HepG2 (cell line): Measurements from ENCODE around the gene CTIF. TPM values are rescaled to one million over a fixed set of nuclear protein-coding genes. Genes with fewer than 3 reads are reported as not detected.

Experiments used
- ATAC-seq: fragments of 200-7000 bp; cut with Tn5 transposase; 3 replicates; pipeline ENCODE4 v1.9.1; 2020; ENCODE audit warnings: mild to moderate bottlenecking, moderate library complexity
- BruUV-seq: library from RNA; stranded (reverse); fragments of 400-500 nt; replicated peaks from 2 replicates; lab custom pipeline; 2021; lab: Mats Ljungman, UMichigan
- CTCF ChIA-PET: fragments of 300-600 bp; formaldehyde crosslinking; extraction: SDS; loops from one replicate; lab custom pipeline; 2021; ENCODE audit warnings: low total read pairs, inconsistent platforms, low intra/inter-chr PET ratio; lab: Yijun Ruan, JAX
- POLR2A ChIA-PET: fragments of 350-600 bp; sonication (Branson Sonifier 250); formaldehyde crosslinking; loops from one replicate; lab custom pipeline; 2020; ENCODE audit warnings: antibody characterized with exemption, inconsistent platforms; lab: Yijun Ruan, JAX
- DNase-seq: peaks from one replicate; pipeline ENCODE4 v3.0.0-alpha.2; 2015; ENCODE audit warnings: low spot score
- FAIRE-seq: peaks from 3 replicates; lab custom pipeline; 2011; peaks lifted over from hg19 to GRCh38; lab: Jason Lieb, UNC
- H2AFZ ChIP-seq: one replicate; pipeline ENCODE4 v1.6.1; 2011; ENCODE audit warnings: low read length, inconsistent platforms
- H3K27ac ChIP-seq: fragments of 300-600 bp; 3 replicates; pipeline ENCODE4 v1.8.0; 2011; ENCODE audit warnings: mixed run types, mild to moderate bottlenecking, mixed read lengths, low read length, inconsistent platforms; ENCODE audit not compliant: insufficient read depth; ENCODE audit errors: extremely low read length
- H3K27me3 ChIP-seq, 2 experiments: fragments of 200-600 bp in 1 of 2; 2 replicates in 1 of 2; 3 replicates in 1 of 2; pipeline versions ENCODE4 v1.6.0 to v1.8.0; 2011; ENCODE audit warnings: low read length in 2 of 2, mild to moderate bottlenecking in 2 of 2, moderate library complexity in 2 of 2, inconsistent platforms in 1 of 2; ENCODE audit not compliant: insufficient read depth in 2 of 2, control insufficient read depth in 1 of 2
- H3K36me3 ChIP-seq, 2 experiments: fragments of 200-600 bp in 1 of 2; replicated peaks in 1 of 2; 2 replicates in 1 of 2; 3 replicates in 1 of 2; pipeline versions ENCODE4 v1.5.1 to v1.8.0; 2011; ENCODE audit warnings: low read length in 2 of 2, inconsistent platforms in 1 of 2; ENCODE audit not compliant: insufficient read depth in 2 of 2, control insufficient read depth in 1 of 2
- H3K4me1 ChIP-seq: 2 replicates; pipeline ENCODE4 v1.5.1; 2012; ENCODE audit warnings: low read length, inconsistent platforms; ENCODE audit not compliant: insufficient read depth
- H3K4me2 ChIP-seq: 2 replicates; pipeline ENCODE4 v1.6.0; 2011; ENCODE audit warnings: low read depth, low read length, inconsistent platforms
- H3K4me3 ChIP-seq, 3 experiments: fragments of 200-600 bp in 1 of 3; sonication (generic), shearing (Covaris generic) in 1 of 3; replicated peaks in 1 of 3; 2 replicates each; pipeline ENCODE4 v1.5.1; 2011 to 2016; ENCODE audit warnings: low read length in 3 of 3, inconsistent platforms in 2 of 3, low read depth in 2 of 3, mild to moderate bottlenecking in 2 of 3, control low read depth in 1 of 3, mixed read lengths in 1 of 3; ENCODE audit not compliant: insufficient read depth in 1 of 3
- H3K79me2 ChIP-seq: one replicate; pipeline ENCODE4 v1.6.1; 2011; ENCODE audit warnings: low read length, inconsistent platforms; ENCODE audit not compliant: insufficient read depth
- H3K9ac ChIP-seq: 2 replicates; pipeline ENCODE4 v1.6.0; 2011; ENCODE audit warnings: mild to moderate bottlenecking, low read depth, low read length, inconsistent platforms; ENCODE audit not compliant: insufficient read depth
- H3K9me3 ChIP-seq: 2 replicates; pipeline ENCODE4 v1.5.1; 2012; ENCODE audit warnings: mild to moderate bottlenecking, low read length
- H4K20me1 ChIP-seq: 2 replicates; pipeline ENCODE4 v1.6.0; 2011; ENCODE audit warnings: inconsistent platforms, mild to moderate bottlenecking, low read length, moderate library complexity; ENCODE audit not compliant: insufficient read depth
- CREB1 ChIP-seq, 2 experiments: fragments of 450-650 bp in 1 of 2; IDR thresholded peaks; 2 replicates each; pipeline ENCODE4 v1.6.1; 2016 to 2017; ENCODE audit warnings: control low read depth in 1 of 2, mild to moderate bottlenecking in 1 of 2, missing compliant biosample characterization in 1 of 2, missing genetic modification characterization in 1 of 2
- EP300 ChIP-seq, 3 experiments: sonication (generic) in 1 of 3; formaldehyde crosslinking in 1 of 3; IDR thresholded peaks; 2 replicates each; pipeline versions ENCODE4 v1.5.1 to v1.6.1; 2011 to 2020; ENCODE audit warnings: low read depth in 2 of 3, low read length in 2 of 3, borderline replicate concordance in 1 of 3, improper control_type of control experiment in 1 of 3, mild to moderate bottlenecking in 1 of 3, missing genetic modification reagents in 1 of 3, moderate library complexity in 1 of 3
- KLF11 ChIP-seq: IDR thresholded peaks from 2 replicates; pipeline ENCODE4 v1.6.1; 2016; ENCODE audit warnings: missing compliant biosample characterization
- PAX8 ChIP-seq: sonication (generic); formaldehyde crosslinking; IDR thresholded peaks from 2 replicates; pipeline ENCODE4 v1.8.0; 2022; ENCODE audit warnings: mild to moderate bottlenecking, missing genetic modification reagents, borderline replicate concordance
- PRPF4 ChIP-seq: fragments of 200-400 bp; formaldehyde crosslinking; IDR thresholded peaks from 2 replicates; pipeline ENCODE4 v1.6.1; 2016; ENCODE audit warnings: low read length, low read depth; ENCODE audit not compliant: poor library complexity, severe bottlenecking
- RFX3 ChIP-seq: IDR thresholded peaks from 2 replicates; pipeline ENCODE4 v1.6.1; 2016; ENCODE audit warnings: missing biosample characterization, missing genetic modification reagents
- RXRA ChIP-seq: sonication (generic); formaldehyde crosslinking; IDR thresholded peaks from 2 replicates; pipeline ENCODE4 v1.5.1; 2020; ENCODE audit warnings: missing genetic modification reagents
- SIX4 ChIP-seq: sonication (generic); formaldehyde crosslinking; IDR thresholded peaks from 2 replicates; pipeline ENCODE4 v1.4.0; 2020; ENCODE audit warnings: missing genetic modification reagents
- TCF7L2 ChIP-seq: IDR thresholded peaks from 2 replicates; pipeline ENCODE4 v1.6.1; 2011; ENCODE audit warnings: mild to moderate bottlenecking, low read depth, low read length, moderate library complexity
- TEAD3 ChIP-seq: optimal IDR thresholded peaks from 2 replicates; pipeline ENCODE3; 2016; ENCODE audit warnings: borderline replicate concordance
- TMF1 ChIP-seq: sonication (generic); formaldehyde crosslinking; IDR thresholded peaks from 2 replicates; pipeline ENCODE4 v1.8.1; 2022; ENCODE audit warnings: low read depth, missing genetic modification reagents
- ZBTB38 ChIP-seq: sonication (generic); formaldehyde crosslinking; IDR thresholded peaks from 2 replicates; pipeline ENCODE4 v1.5.1; 2020; ENCODE audit warnings: mild to moderate bottlenecking, missing genetic modification reagents
- ZNF225 ChIP-seq: sonication (generic); formaldehyde crosslinking; IDR thresholded peaks from 2 replicates; pipeline ENCODE4 v1.4.0; 2020; ENCODE audit warnings: mild to moderate bottlenecking, missing genetic modification reagents
- ZNF260 ChIP-seq: sonication (generic); formaldehyde crosslinking; IDR thresholded peaks from 2 replicates; pipeline ENCODE4 v1.4.0; 2020; ENCODE audit warnings: missing genetic modification reagents, low read depth, mild to moderate bottlenecking, borderline replicate concordance
- ZNF556 ChIP-seq: sonication (generic); formaldehyde crosslinking; IDR thresholded peaks from 2 replicates; pipeline ENCODE4 v1.4.0; 2020; ENCODE audit warnings: mild to moderate bottlenecking, missing genetic modification reagents, borderline replicate concordance
- ZNF563 ChIP-seq: sonication (generic); formaldehyde crosslinking; IDR thresholded peaks from 2 replicates; pipeline ENCODE4 v1.8.0; 2022; ENCODE audit warnings: mild to moderate bottlenecking, moderate library complexity, missing genetic modification reagents
- ZNF605 ChIP-seq: sonication (generic); formaldehyde crosslinking; IDR thresholded peaks from 2 replicates; pipeline ENCODE4 v1.8.0; 2022; ENCODE audit warnings: mild to moderate bottlenecking, missing genetic modification reagents
- ZNF678 ChIP-seq: sonication (generic); formaldehyde crosslinking; IDR thresholded peaks from 2 replicates; pipeline ENCODE4 v1.4.0; 2020; ENCODE audit warnings: mild to moderate bottlenecking, missing genetic modification reagents
- ZNF879 ChIP-seq: sonication (generic); formaldehyde crosslinking; IDR thresholded peaks from 2 replicates; pipeline ENCODE4 v1.8.1; 2023; ENCODE audit warnings: missing genetic modification reagents
- WGBS: methylation state at CpG from one replicate; pipeline ENCODE4 v1.1.6; 2017; ENCODE audit warnings: low lambda C conversion rate; 5-methylcytosine and 5-hydroxymethylcytosine counted together
- in situ Hi-C: cut with HindIII; loops from 2 replicates; pipeline ENCODE4 v1.10.0; 2017; ENCODE audit warnings: low pct_unique_long_range_greater_than_20kb; ENCODE audit not compliant: extremely low pct_ligation_motif_present
- intact Hi-C: fragments of 100-400 bp; cut with micrococcal nuclease; formaldehyde crosslinking; loops from one replicate; pipeline ENCODE4 v1.10.0; 2022; ENCODE audit not compliant: unreplicated experiment
- polyA plus RNA-seq, 8 experiments: library from polyadenylated mRNA; depleted of rRNA in 3 of 8; stranded (reverse) in 7 of 8; unstranded in 1 of 8; fragments of >200 nt; fragmentation: Illumina TruSeq in 4 of 8; extraction: Trizol in 4 of 8; gene quantifications; 2 replicates each; pipeline versions ENCODE4 v1.2.1 to v1.2.3, GENCODE V29; 2011 to 2016; ENCODE audit warnings: low read depth in 4 of 8, missing spikeins in 1 of 8, mixed read lengths in 1 of 8; ENCODE audit not compliant: insufficient read depth in 1 of 8
- total RNA-seq, 5 experiments: library from RNA; depleted of rRNA; stranded (reverse); fragments of >200 nt; fragmentation: Illumina TruSeq; extraction: Trizol; gene quantifications; 2 replicates each; pipeline ENCODE4 v1.2.3, GENCODE V29; 2016; ENCODE audit warnings: low read depth in 1 of 5
- TF ChIP-seq, protein P1 (sequence below): sonication (generic); formaldehyde crosslinking; IDR thresholded peaks from 2 replicates; pipeline ENCODE4 v1.4.0; 2020; ENCODE audit warnings: missing genetic modification reagents
- TF ChIP-seq, protein P2 (sequence below): sonication (generic); formaldehyde crosslinking; IDR thresholded peaks from 2 replicates; pipeline ENCODE4 v1.5.0; 2020; ENCODE audit warnings: mild to moderate bottlenecking, missing genetic modification reagents

The CTIF gene
- total and polyA plus RNA-seq, 2 of the 13 experiments (the other 11 are each of a cell fraction or from before 2014, with no cell fraction given), result 18.2 to 28.0 TPM

GRCh38 chr18:48662011-48662661 lies 123.3 kb downstream of the CTIF start:
- peaks cover 7 to 21% of the 10 kb centered on the region in 2 experiments; a peak in 3 of 5 replicates for H3K36me3 ChIP-seq
- in situ Hi-C loops (loop anchor here (5.0 kb wide), 2 partner anchors 55 to 190 kb away; no protein-coding TSS in a partner anchor), intact Hi-C loops (loop anchor here (2.0 kb wide), 1 partner anchor 57 kb away; no protein-coding TSS in a partner anchor)
- ChIA-PET POLR2A (no interaction called here), CTCF (interaction anchor here (1.2 kb wide), 1 partner anchor 185 kb away, joined by 3 read pairs; no protein-coding TSS in a partner anchor)
- DNase-seq, result peak; percentile 70
- no peak overlapping the region; the same call in 1 of the 2 replicates for H3K4me2 ChIP-seq
- H3K79me2 ChIP-seq, result no peaks in the 10 kb centered on the region
- no peak overlapping the region for H2AFZ ChIP-seq
- H3K4me1 ChIP-seq, result peaks cover 17% of the 10 kb centered on the region
- 0 out of 2 replicates have a peak, but pooled peaks cover 2% of the 10 kb centered on the region for H4K20me1 ChIP-seq
- no TSS peak for BruUV-seq
- peak; percentile 58 for FAIRE-seq
- no peaks in the 10 kb centered on the region for H3K9me3 ChIP-seq
- no peak overlapping the region for H3K9ac ChIP-seq
- 62% methylated on average over 9 of the region's 9 CpGs for WGBS
- no peaks in the 10 kb centered on the region for H3K27me3 ChIP-seq
- no peak overlapping the region for H3K4me3 ChIP-seq
- peak; percentile 87 for ATAC-seq
- H3K27ac ChIP-seq, result peak overlapping the region; percentile 35
- TF ChIP-seq SIX4 (CRISPR knock-in tag), result peak; percentile 94
- no peak for TF ChIP-seq ZNF260 (CRISPR knock-in tag)
- TF ChIP-seq RFX3 (CRISPR knock-in tag), result no peak
- TF ChIP-seq ZNF678 (CRISPR knock-in tag), result no peak
- TF ChIP-seq KLF11 (CRISPR knock-in tag), result no peak
- no peak for TF ChIP-seq RXRA (CRISPR knock-in tag)
- no peak for TF ChIP-seq ZNF225 (CRISPR knock-in tag)
- no peak for TF ChIP-seq TCF7L2
- no peak for TF ChIP-seq EP300 (IDR thresholded peaks at IDR 0.05; ENCODE audit: low read depth in 2 of 2, low read length in 2 of 2)
- no peak for TF ChIP-seq EP300 (CRISPR knock-in tag; IDR thresholded peaks at IDR 0.05; ENCODE audit: borderline replicate concordance)
- TF ChIP-seq TEAD3 (CRISPR knock-in tag), result peak; percentile 97
- TF ChIP-seq PRPF4, result no peak
- TF ChIP-seq, protein P1, sequence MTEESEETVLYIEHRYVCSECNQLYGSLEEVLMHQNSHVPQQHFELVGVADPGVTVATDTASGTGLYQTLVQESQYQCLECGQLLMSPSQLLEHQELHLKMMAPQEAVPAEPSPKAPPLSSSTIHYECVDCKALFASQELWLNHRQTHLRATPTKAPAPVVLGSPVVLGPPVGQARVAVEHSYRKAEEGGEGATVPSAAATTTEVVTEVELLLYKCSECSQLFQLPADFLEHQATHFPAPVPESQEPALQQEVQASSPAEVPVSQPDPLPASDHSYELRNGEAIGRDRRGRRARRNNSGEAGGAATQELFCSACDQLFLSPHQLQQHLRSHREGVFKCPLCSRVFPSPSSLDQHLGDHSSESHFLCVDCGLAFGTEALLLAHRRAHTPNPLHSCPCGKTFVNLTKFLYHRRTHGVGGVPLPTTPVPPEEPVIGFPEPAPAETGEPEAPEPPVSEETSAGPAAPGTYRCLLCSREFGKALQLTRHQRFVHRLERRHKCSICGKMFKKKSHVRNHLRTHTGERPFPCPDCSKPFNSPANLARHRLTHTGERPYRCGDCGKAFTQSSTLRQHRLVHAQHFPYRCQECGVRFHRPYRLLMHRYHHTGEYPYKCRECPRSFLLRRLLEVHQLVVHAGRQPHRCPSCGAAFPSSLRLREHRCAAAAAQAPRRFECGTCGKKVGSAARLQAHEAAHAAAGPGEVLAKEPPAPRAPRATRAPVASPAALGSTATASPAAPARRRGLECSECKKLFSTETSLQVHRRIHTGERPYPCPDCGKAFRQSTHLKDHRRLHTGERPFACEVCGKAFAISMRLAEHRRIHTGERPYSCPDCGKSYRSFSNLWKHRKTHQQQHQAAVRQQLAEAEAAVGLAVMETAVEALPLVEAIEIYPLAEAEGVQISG, result no peak
- TF ChIP-seq ZNF605 (CRISPR knock-in tag), result no peak
- no peak for TF ChIP-seq CREB1 (IDR thresholded peaks at IDR 0.05)
- no peak for TF ChIP-seq CREB1 (CRISPR knock-in tag; IDR thresholded peaks at IDR 0.05)
- TF ChIP-seq ZNF556 (CRISPR knock-in tag), result no peak
- TF ChIP-seq ZNF879, result no peak
- TF ChIP-seq ZNF563 (CRISPR knock-in tag), result no peak
- TF ChIP-seq PAX8 (CRISPR knock-in tag), result no peak
- no peak for TF ChIP-seq ZBTB38
- TF ChIP-seq, protein P2, sequence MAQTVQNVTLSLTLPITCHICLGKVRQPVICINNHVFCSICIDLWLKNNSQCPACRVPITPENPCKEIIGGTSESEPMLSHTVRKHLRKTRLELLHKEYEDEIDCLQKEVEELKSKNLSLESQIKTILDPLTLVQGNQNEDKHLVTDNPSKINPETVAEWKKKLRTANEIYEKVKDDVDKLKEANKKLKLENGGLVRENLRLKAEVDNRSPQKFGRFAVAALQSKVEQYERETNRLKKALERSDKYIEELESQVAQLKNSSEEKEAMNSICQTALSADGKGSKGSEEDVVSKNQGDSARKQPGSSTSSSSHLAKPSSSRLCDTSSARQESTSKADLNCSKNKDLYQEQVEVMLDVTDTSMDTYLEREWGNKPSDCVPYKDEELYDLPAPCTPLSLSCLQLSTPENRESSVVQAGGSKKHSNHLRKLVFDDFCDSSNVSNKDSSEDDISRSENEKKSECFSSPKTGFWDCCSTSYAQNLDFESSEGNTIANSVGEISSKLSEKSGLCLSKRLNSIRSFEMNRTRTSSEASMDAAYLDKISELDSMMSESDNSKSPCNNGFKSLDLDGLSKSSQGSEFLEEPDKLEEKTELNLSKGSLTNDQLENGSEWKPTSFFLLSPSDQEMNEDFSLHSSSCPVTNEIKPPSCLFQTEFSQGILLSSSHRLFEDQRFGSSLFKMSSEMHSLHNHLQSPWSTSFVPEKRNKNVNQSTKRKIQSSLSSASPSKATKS, result no peak
- TF ChIP-seq TMF1 (CRISPR knock-in tag), result no peak
